GM23338 (cell line): ENCODE measurements around the gene R3HDM2. TPM values are rescaled to one million over a fixed set of nuclear protein-coding genes. Genes with fewer than 3 reads are reported as not detected.

Experiments used
- ATAC-seq: fragments of 200-7000 bp; cut with Tn5 transposase; 3 replicates; pipeline ENCODE4 v1.9.1; 2020
- DNase-seq: peaks from one replicate; pipeline ENCODE4 v3.0.0-alpha.2; 2015; ENCODE audit warnings: low spot score
- H2AFZ ChIP-seq: fragments of 200-600 bp; sonication (generic); 2 replicates; pipeline ENCODE4 v1.8.0; 2016; ENCODE audit warnings: antibody characterized with exemption, mild to moderate bottlenecking, moderate library complexity
- H3F3A ChIP-seq: fragments of 200-600 bp; sonication (generic); replicated peaks from 2 replicates; pipeline ENCODE4 v1.8.0; 2017; ENCODE audit warnings: antibody characterized with exemption, mixed run types, low read depth
- H3K27ac ChIP-seq: fragments of 200-600 bp; sonication (generic); 2 replicates; pipeline ENCODE4 v1.6.1; 2016; ENCODE audit warnings: low read depth
- H3K27me3 ChIP-seq: fragments of 200-600 bp; sonication (generic); 2 replicates; pipeline ENCODE4 v1.8.0; 2016; ENCODE audit warnings: mild to moderate bottlenecking, mixed run types, moderate library complexity; ENCODE audit not compliant: insufficient read depth
- H3K36me3 ChIP-seq: fragments of 200-600 bp; sonication (generic); 2 replicates; pipeline ENCODE4 v1.8.0; 2016; ENCODE audit warnings: mild to moderate bottlenecking; ENCODE audit not compliant: insufficient read depth
- H3K4me1 ChIP-seq: fragments of 200-600 bp; sonication (generic); 2 replicates; pipeline ENCODE4 v1.8.0; 2016; ENCODE audit warnings: mild to moderate bottlenecking, moderate library complexity; ENCODE audit not compliant: insufficient read depth
- H3K4me2 ChIP-seq: fragments of 200-600 bp; sonication (generic); 2 replicates; pipeline ENCODE4 v1.7.1; 2017; ENCODE audit warnings: mixed run types
- H3K4me3 ChIP-seq: fragments of 200-600 bp; sonication (generic); 2 replicates; pipeline ENCODE4 v1.6.1; 2016; ENCODE audit warnings: mixed run types
- H3K79me2 ChIP-seq: fragments of 200-600 bp; sonication (generic); replicated peaks from 2 replicates; pipeline ENCODE4 v1.8.0; 2017; ENCODE audit warnings: mild to moderate bottlenecking; ENCODE audit not compliant: insufficient read depth
- H3K9me2 ChIP-seq: fragments of 200-600 bp; sonication (generic); 2 replicates; pipeline ENCODE4 v1.8.0; 2017; ENCODE audit not compliant: insufficient read depth
- H4K20me1 ChIP-seq: fragments of 200-600 bp; sonication (generic); replicated peaks from 2 replicates; pipeline ENCODE4 v1.8.0; 2017; ENCODE audit warnings: mild to moderate bottlenecking; ENCODE audit not compliant: insufficient read depth
- H3K27ac Mint-ChIP-seq: 2 replicates; pipeline ENCODE4 v1.8.0; 2020; ENCODE audit warnings: inconsistent platforms, mild to moderate bottlenecking, moderate library complexity, mixed read lengths
- H3K27me3 Mint-ChIP-seq: 3 replicates; pipeline ENCODE4 v1.8.0; 2022; ENCODE audit warnings: low read depth, mild to moderate bottlenecking, moderate library complexity, mixed read lengths, inconsistent platforms; ENCODE audit not compliant: insufficient read depth, poor library complexity
- H3K36me3 Mint-ChIP-seq: 3 replicates; pipeline ENCODE4 v1.8.0; 2021; ENCODE audit warnings: low read depth, mild to moderate bottlenecking, inconsistent platforms, moderate library complexity, mixed read lengths
- H3K4me1 Mint-ChIP-seq: 3 replicates; pipeline ENCODE4 v1.8.0; 2020; ENCODE audit warnings: mild to moderate bottlenecking, inconsistent platforms, mixed read lengths
- H3K4me3 Mint-ChIP-seq: 3 replicates; pipeline ENCODE4 v1.8.0; 2021; ENCODE audit warnings: moderate library complexity, mild to moderate bottlenecking, inconsistent platforms, mixed read lengths
- H3K9me3 Mint-ChIP-seq: 3 replicates; pipeline ENCODE4 v1.8.0; 2020; ENCODE audit warnings: moderate library complexity, mild to moderate bottlenecking, inconsistent platforms, mixed read lengths
- CREB1 ChIP-seq: fragments of 250-450 bp; sonication (Bioruptor Pico); IDR thresholded peaks from 2 replicates; pipeline ENCODE4 v1.5.0; 2020; ENCODE audit warnings: low read depth, mild to moderate bottlenecking, moderate library complexity
- EZH2 ChIP-seq: fragments of 200-600 bp; sonication (generic); IDR thresholded peaks from one replicate; pipeline ENCODE4 v1.8.0; 2017; ENCODE audit warnings: antibody characterized with exemption, mild to moderate bottlenecking, low read depth; ENCODE audit not compliant: unreplicated experiment
- EZH2phosphoT487 ChIP-seq: fragments of 200-600 bp; sonication (generic); IDR thresholded peaks from one replicate; pipeline ENCODE4 v1.8.1; 2018; ENCODE audit warnings: antibody characterized with exemption; ENCODE audit not compliant: unreplicated experiment
- JUNB ChIP-seq: IDR thresholded peaks from one replicate; pipeline ENCODE4 v1.6.1; 2016; ENCODE audit warnings: antibody characterized with exemption; ENCODE audit not compliant: unreplicated experiment
- NANOG ChIP-seq: IDR thresholded peaks from 2 replicates; pipeline ENCODE4 v1.6.1; 2016; ENCODE audit warnings: antibody characterized with exemption, borderline replicate concordance
- ZNF114 ChIP-seq: fragments of 250-450 bp; sonication (Bioruptor Pico); IDR thresholded peaks from 2 replicates; pipeline ENCODE4 v1.5.0; 2020; ENCODE audit warnings: mild to moderate bottlenecking, moderate library complexity
- ZNF331 ChIP-seq: fragments of 250-450 bp; sonication (Bioruptor Pico); IDR thresholded peaks from 2 replicates; pipeline ENCODE4 v1.5.0; 2020; ENCODE audit warnings: low read depth, mild to moderate bottlenecking, moderate library complexity
- polyA plus RNA-seq: library from polyadenylated mRNA; unstranded; fragments of >200 nt; fragmentation: Nextera tagmentation; extraction: Ambion mirVana; gene quantifications from 2 replicates; pipeline ENCODE4 v1.2.1, GENCODE V29; 2016
- total RNA-seq: library from RNA; depleted of rRNA; stranded (reverse); fragments of >200 nt; shearing (Covaris generic); gene quantifications from 2 replicates; pipeline ENCODE4 v1.2.3, GENCODE V29; 2014
- TF ChIP-seq, protein P1 (sequence below): IDR thresholded peaks from one replicate; pipeline ENCODE4 v1.6.1; 2018; ENCODE audit warnings: antibody characterized with exemption; ENCODE audit not compliant: unreplicated experiment
- TF ChIP-seq, protein P2 (sequence below): IDR thresholded peaks from 2 replicates; pipeline ENCODE4 v1.6.1; 2016; ENCODE audit warnings: antibody characterized with exemption

R3HDM2 gene
- total and polyA plus RNA-seq, 2 experiments from 2014 or later, result 9.6 to 19.6 TPM

DNA sequence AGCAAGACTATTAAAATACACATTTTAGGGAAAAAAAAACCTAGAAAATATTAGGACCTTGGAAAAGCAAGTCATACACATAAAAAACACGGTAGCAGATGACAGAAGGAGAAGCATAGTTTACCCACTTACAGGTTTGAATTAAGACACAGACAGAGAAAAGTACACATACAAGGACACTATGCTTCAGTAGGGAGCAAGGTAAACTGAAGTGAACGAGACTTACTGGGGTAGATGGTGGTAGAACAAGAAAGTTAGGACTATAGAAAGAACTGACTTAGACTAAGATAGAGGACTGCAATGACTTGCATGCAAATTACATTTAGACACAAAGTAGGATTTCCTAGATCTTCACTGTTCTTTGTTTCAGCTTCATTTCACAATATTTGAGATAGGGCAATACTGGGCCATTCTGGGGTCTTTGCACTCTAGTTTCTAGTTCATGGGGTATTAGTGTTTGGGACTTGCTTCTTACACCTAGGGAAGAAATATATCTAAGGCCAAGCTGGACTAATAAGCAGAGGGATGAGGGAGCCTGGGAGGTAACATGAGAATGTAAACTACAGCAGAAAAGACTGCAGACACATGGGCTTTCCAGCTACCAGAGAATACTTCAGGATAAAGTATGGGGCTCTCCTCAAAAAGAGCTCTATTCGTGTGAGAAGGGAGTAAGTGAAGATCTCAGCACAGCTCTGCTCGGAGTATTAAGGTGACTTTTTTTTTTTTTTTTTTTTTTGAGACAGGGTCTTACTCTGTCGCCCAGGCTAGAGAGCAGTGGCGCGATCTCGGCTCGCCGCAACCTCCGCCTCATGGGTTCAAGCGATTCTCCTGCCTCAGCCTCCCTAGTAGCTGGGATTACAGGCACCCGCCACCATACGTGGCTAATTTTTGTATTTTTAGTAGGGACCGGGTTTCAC, 152.1 kb downstream of the R3HDM2 start:
- Histone ChIP-seq H3K36me3 (no peaks in the 10 kb centered on the region), H2AFZ (no peak overlapping the region), H3K27ac (no peak overlapping the region), H3K4me2 (no peak overlapping the region), H3K27me3 (no peaks in the 10 kb centered on the region), H4K20me1 (no peaks in the 10 kb centered on the region), H3K9me2 (no peaks in the 10 kb centered on the region), H3K4me3 (no peak overlapping the region), H3K4me1 (0 out of 2 replicates have a peak, but pooled peaks cover 9% of the 10 kb centered on the region), H3K79me2 (no peaks in the 10 kb centered on the region), H3F3A (0 out of 2 replicates have a peak, but pooled peaks cover 5% of the 10 kb centered on the region)
- Mint-ChIP-seq H3K27ac (no peak overlapping the region), H3K4me3 (no peak overlapping the region), H3K9me3 (no peaks in the 10 kb centered on the region), H3K4me1 (peaks cover 13% of the 10 kb centered on the region), H3K36me3 (peaks cover 26% of the 10 kb centered on the region), H3K27me3 (peaks cover 4% of the 10 kb centered on the region)
- TF ChIP-seq, protein P1, sequence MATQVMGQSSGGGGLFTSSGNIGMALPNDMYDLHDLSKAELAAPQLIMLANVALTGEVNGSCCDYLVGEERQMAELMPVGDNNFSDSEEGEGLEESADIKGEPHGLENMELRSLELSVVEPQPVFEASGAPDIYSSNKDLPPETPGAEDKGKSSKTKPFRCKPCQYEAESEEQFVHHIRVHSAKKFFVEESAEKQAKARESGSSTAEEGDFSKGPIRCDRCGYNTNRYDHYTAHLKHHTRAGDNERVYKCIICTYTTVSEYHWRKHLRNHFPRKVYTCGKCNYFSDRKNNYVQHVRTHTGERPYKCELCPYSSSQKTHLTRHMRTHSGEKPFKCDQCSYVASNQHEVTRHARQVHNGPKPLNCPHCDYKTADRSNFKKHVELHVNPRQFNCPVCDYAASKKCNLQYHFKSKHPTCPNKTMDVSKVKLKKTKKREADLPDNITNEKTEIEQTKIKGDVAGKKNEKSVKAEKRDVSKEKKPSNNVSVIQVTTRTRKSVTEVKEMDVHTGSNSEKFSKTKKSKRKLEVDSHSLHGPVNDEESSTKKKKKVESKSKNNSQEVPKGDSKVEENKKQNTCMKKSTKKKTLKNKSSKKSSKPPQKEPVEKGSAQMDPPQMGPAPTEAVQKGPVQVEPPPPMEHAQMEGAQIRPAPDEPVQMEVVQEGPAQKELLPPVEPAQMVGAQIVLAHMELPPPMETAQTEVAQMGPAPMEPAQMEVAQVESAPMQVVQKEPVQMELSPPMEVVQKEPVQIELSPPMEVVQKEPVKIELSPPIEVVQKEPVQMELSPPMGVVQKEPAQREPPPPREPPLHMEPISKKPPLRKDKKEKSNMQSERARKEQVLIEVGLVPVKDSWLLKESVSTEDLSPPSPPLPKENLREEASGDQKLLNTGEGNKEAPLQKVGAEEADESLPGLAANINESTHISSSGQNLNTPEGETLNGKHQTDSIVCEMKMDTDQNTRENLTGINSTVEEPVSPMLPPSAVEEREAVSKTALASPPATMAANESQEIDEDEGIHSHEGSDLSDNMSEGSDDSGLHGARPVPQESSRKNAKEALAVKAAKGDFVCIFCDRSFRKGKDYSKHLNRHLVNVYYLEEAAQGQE, result no peak
- TF ChIP-seq ZNF114 (CRISPR knock-in tag), result no peak
- TF ChIP-seq EZH2phosphoT487, result no peak
- TF ChIP-seq, protein P2, sequence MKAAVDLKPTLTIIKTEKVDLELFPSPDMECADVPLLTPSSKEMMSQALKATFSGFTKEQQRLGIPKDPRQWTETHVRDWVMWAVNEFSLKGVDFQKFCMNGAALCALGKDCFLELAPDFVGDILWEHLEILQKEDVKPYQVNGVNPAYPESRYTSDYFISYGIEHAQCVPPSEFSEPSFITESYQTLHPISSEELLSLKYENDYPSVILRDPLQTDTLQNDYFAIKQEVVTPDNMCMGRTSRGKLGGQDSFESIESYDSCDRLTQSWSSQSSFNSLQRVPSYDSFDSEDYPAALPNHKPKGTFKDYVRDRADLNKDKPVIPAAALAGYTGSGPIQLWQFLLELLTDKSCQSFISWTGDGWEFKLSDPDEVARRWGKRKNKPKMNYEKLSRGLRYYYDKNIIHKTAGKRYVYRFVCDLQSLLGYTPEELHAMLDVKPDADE, result no peak
- no peak for TF ChIP-seq JUNB
- no peak for TF ChIP-seq ZNF331
- TF ChIP-seq CREB1, result no peak
- no peak for TF ChIP-seq EZH2
- TF ChIP-seq NANOG, result no peak
- no peak for DNase-seq
- ATAC-seq, result no peak
